Hepatic stellate cell (primary cell): ENCODE measurements around the gene NID2.

Experiments
- DNase-seq: peaks from one replicate; pipeline ENCODE4 v3.0.0; 2011; ENCODE audit warnings: low spot score

The NID2 gene

GRCh38 chr14:52080808-52081755 is 12.2 kb upstream of the NID2 start:
- peak; percentile 50 for DNase-seq

DNA sequence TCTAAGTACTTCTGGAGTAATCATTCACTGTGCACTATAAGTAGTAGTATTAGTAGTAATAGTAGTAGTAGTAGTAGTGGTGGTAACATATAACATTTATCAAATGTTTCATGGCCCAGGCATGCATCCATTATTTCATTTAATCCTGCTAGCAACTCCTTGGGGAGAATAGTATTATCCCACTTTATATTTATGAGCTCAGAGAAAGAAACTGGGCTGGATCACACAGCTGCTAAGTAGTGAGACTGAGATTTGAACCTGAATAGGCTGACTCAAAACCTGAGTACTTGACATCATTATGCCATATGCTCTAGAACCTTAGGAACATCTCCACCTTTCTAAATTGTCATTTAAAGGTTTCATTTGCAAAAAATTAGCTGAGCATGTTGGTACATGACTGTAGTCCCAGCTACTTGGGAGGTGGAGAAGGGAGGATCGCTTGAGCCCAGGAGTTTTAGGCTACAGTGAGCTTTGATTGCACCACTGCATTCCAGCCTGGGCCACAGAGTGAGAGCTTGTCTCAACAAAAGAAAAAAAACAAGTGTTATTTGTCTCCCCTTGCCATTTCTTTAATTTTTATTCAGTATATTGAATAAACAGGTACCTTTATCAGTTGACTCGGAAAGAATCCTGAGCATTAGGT is 11.4 kb upstream of the NID2 start:
- DNase-seq, result no peak

DNA sequence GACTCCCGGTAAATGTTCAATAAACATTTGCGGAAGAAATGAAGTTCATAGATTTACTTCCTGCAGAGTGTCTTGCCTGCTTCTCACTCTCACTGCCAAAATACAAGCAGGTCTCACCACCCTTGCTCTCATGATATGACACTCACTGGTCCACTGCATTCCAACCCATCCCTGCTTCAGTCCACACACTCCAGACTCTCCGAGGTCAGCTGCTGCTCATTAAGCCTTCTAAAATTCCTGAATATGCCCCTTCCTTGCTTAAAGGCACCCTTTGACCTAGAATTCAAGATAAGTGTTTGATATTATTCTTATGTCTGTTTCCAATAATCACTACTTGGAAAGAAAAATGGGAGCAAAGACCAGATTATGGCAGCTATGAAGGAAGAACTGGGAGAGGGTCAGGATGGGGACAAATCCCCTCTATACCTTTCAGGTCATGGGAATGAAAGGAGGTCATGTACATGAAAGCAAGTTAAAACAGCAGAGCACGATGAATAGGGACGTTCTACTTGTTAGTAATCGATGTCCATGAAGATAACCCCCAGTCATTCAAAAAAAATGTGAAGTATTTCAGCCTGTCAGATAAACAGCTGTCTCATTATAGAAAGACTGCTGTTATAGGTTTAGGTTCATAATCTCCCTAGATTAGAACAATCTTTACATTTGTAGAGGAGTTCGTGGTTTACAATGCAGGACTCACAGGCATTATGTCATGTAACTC is 10.5 kb upstream of the NID2 start:
- no peak for DNase-seq

- no peak for DNase-seq
Observed at GRCh38 chr14:52078721-52079120, 9.9 kb upstream of the NID2 start.

GRCh38 chr14:52078095-52078531 is 9.3 kb upstream of the NID2 start:
- no peak for DNase-seq

DNA sequence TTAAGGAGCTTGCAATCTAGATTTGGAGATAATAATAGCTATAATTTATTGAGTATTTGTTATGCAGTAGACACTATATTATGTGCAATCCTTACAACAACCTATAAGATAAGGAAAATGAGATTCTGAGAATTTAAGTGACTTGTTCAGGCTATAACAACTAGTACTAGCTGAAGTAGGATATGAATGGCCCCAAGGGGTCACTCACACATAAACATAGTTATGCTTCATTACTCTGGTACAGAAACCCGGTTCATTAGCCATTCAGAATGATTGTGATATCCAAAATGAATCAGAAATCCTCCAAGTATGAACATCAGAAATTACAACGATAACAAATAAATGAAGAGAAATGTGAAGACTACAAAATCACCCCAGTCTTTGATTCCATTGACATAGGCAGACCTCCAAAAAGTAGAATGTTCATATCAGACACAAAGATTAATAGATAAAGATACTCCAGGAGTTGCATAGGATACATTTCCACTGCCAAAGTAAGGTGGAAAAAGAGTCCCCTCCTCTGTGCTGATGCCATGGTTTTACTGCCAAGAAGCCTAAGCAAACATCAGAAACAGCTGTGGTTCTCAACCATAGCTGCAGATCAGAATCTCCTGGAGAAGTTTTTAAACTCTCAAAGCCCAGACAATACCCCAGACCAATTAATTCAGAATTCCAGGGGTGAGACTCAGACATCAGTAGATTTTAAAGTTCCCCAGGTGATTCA is 8.6 kb upstream of the NID2 start:
- no peak for DNase-seq

GRCh38 chr14:52076334-52076733 is 7.5 kb upstream of the NID2 start:
- peak; percentile 31 for DNase-seq

GRCh38 chr14:52075371-52075770 is 6.5 kb upstream of the NID2 start:
- no peak for DNase-seq

DNA sequence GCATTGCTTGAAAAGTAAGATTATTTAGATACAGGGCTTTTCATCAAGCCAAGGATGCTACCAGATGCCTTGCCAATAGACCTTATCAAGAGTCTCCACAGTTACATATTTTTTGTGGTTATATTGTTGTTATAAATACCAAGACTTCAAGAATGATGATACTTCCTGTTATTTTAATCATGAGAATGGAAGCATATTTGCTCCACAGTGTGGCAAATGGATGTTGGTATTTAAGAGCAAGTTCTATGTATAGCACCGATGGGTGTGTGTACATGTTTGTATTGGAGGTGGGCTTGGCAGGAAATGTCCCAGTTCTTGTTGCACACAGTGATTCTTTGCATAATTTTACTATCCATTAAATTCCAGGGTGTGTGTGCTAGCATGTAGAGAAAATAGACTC is 4.4 kb upstream of the NID2 start:
- DNase-seq, result no peak

DNA sequence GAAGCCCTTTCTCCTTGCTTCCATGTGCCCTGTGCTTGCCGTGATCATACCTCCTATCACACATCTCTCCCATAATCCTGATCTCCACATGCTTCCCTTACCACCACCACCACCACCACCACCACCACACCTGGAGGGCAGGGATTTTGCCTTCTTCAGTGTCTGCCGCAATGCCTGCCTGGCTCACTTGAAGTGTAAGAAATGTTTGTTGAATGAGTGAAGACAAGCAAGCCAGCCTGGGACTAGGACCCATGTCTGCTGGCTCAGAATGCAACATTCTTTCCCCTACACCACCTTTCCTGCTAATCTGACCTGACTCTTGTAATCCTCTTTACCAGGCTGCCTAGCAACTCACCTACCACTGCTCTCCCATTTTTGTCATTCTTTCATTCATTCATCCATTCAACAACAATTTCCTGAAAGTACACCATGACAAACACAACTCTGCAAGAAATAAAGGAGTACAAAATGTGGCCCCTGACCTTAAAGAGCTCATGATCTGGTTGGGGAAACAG is 3.5 kb upstream of the NID2 start:
- no peak for DNase-seq

DNA sequence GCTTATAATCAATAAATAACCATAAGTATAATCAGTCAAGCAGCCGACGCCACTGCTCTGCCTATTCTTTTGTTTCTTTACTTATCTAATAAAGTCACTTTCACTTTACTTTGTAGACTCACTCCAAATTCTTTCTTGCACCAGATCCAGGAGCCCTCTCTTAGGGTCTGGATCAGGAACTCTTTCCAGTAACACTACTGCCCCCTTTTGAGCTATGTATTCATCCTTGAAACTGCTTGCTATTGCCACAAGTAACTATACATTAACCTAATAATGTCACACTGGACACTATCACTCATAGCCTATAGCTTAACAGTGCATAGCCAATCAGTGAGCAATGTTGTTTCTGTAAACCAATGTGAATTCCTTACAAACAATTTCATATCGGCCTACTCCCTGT is 2.8 kb upstream of the NID2 start:
- DNase-seq, result no peak

GRCh38 chr14:52070051-52070431 is 1.2 kb upstream of the NID2 start:
- no peak for DNase-seq

- no peak for DNase-seq
Observed at GRCh38 chr14:52069307-52070050, 620 bp upstream of the NID2 start.

DNA sequence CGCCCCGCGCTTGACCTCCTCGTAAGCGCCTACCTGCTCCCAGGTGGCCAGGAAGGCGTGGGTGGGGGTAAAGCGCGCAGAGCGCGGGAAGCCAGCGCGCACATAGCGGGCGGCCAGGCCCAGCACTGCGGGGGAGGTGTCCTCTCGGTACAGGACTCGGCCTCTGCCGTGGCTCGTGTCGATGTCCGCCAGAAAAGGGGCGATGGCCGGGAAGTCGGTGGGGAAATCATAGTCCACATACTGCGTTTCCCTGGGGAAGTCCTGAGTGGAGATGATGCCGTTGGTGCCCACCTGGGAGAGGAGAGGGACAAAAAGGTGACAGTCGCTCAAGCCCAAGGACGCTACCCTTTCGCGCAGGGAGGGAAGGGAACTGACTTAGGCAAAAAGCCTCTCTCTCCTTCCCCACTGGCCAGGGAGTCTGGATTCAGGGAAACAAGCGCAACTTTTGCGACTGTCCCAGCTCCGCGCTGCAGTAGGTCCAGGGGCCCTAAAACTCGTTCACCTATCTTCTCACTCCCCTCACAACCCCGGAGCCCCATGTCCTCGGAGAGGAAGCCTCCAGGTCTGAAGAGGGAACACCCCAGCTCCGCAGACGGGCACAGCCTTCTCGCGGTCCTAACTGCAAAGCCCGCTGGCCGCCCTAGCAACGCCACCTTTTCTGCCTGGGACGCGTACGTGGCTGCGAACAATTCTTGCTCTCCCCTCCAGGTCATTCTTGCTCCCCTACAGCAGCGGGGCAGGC is 815 bp downstream of the NID2 start:
- DNase-seq, result no peak

DNA sequence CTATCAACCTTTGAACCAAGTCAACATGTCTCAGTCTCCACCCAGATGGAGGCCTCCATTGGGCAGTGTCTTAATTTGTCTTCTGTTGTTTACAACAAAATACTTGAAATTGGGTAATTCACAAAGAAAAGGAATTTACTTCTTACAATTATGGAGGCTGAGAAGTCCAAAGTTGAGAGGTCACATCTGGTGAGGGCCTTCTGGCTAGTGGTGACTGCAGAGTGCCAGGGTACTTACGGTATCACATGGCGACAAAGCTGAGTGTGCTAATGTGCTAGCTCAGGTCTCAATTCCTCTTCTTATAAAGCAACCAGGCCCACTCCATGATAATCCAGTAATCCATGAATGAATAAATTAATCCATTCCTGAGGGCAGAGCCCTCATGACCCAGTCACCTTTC is 4.7 kb downstream of the NID2 start:
- DNase-seq, result no peak

GRCh38 chr14:52063052-52063462 is 5.8 kb downstream of the NID2 start:
- no peak for DNase-seq

- DNase-seq, result no peak
Observed at GRCh38 chr14:52061890-52062289, 7.0 kb downstream of the NID2 start.

- DNase-seq, result no peak
Observed at GRCh38 chr14:52061390-52061789, 7.5 kb downstream of the NID2 start.

GRCh38 chr14:52060080-52060479 is 8.8 kb downstream of the NID2 start:
- DNase-seq, result no peak

DNA sequence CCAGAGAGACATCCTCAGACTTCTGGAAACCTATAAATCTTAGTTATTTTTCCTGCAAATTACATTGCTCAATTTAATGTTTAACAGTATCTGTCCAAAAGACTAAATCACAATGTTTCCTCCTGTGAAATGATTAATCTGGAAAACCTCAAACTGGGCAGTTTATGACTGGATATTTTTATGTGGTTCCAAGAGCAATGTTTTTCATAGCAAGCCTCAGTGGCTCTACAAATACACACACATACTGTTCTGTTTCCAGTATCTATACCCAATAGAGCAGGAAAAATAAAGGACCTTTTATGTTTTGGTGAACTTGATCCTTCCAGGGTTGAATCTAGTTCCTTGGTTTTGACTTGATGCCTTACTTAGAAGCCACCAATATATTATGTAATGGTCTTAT is 9.2 kb downstream of the NID2 start:
- DNase-seq, result no peak
